ENCODE measurements around the gene NRG4. TPM values are rescaled to one million over a fixed set of nuclear protein-coding genes. Genes with fewer than 3 reads are reported as not detected.

The NRG4 gene
- total and polyA plus RNA-seq, 12 donors, result 1.5 to 16.9 (median 3.8) TPM

- intact Hi-C loops (cut with DNase I), result no loop called here
- 52 to 87% (median 86%) methylated on average over 2 of the region's 2 CpGs for WGBS, 4 donors
- Histone ChIP-seq H3K9me3 (replicated peaks in 1 of 3) (no peaks in the 10 kb centered on the region), H3K36me3 (replicated peaks in 1 of 2) (no peaks in the 10 kb centered on the region), H3K27me3 (peaks cover 6% of the 10 kb centered on the region), H3K4me3 (peak overlapping the region in 1 of 4 donors; percentile 15), H3K4me1 (replicated peaks in 1 of 2) (peaks cover 6 to 7% of the 10 kb centered on the region in 2 donors), H3K27ac (no peak overlapping the region)
- DNase-seq, result no peak
- TF ChIP-seq POLR2A (IDR thresholded peaks at IDR 0.05) (no peak), CTCF (IDR thresholded peaks at IDR 0.05) (no peak)
Measured at GRCh38 chr15:76010613-76011012, 1.6 kb downstream of the NRG4 start.

GRCh38 chr15:76006136-76006778 lies 6.0 kb downstream of the NRG4 start:
- DNase-seq, result peak; percentile 61 to 88 (median 75)
- Histone ChIP-seq H3K27me3 (peaks cover 6% of the 10 kb centered on the region), H3K4me1 (replicated peaks in 1 of 2) (peaks cover 6 to 7% of the 10 kb centered on the region in 2 donors), H3K27ac (no peak overlapping the region), H3K36me3 (replicated peaks in 1 of 2) (no peaks in the 10 kb centered on the region), H3K9me3 (replicated peaks in 1 of 3) (no peaks in the 10 kb centered on the region), H3K4me3 (no peak overlapping the region)
- TF ChIP-seq CTCF (IDR thresholded peaks at IDR 0.05) (no peak), POLR2A (IDR thresholded peaks at IDR 0.05) (no peak)
- 11 to 27% (median 19%) methylated on average over 2 of the region's 2 CpGs for WGBS, 4 donors
- intact Hi-C loops (cut with DNase I), result no loop called here

GRCh38 chr15:76003364-76003763 lies 8.9 kb downstream of the NRG4 start:
- Histone ChIP-seq H3K27ac (no peak overlapping the region), H3K4me1 (replicated peaks in 1 of 2) (peaks cover 6 to 7% of the 10 kb centered on the region in 2 donors), H3K9me3 (replicated peaks in 1 of 3) (no peaks in the 10 kb centered on the region), H3K36me3 (replicated peaks in 1 of 2) (no peaks in the 10 kb centered on the region), H3K4me3 (no peak overlapping the region), H3K27me3 (no peaks in the 10 kb centered on the region)
- DNase-seq, result no peak
- intact Hi-C loops (cut with DNase I), result no loop called here
- TF ChIP-seq POLR2A (IDR thresholded peaks at IDR 0.05), result no peak
- no peak for TF ChIP-seq CTCF (IDR thresholded peaks at IDR 0.05)

GRCh38 chr15:75995611-75996010 lies 16.6 kb downstream of the NRG4 start:
- TF ChIP-seq CTCF (IDR thresholded peaks at IDR 0.05), result no peak
- no peak for TF ChIP-seq POLR2A (IDR thresholded peaks at IDR 0.05)
- H3K36me3 ChIP-seq (replicated peaks in 1 of 2), result no peaks in the 10 kb centered on the region
- no peak for DNase-seq
- H3K9me3 ChIP-seq (replicated peaks in 1 of 3), result no peaks in the 10 kb centered on the region
- no peaks in the 10 kb centered on the region for H3K27me3 ChIP-seq
- no peak overlapping the region for H3K27ac ChIP-seq
- 91 to 93% (median 93%) methylated on average over 1 of the region's 1 CpG for WGBS, 4 donors
- intact Hi-C loops (cut with DNase I), result no loop called here
- H3K4me3 ChIP-seq, result no peak overlapping the region
- no peaks in the 10 kb centered on the region for H3K4me1 ChIP-seq (replicated peaks in 1 of 2)

Data from adrenal gland (tissue), 12 donors.